ENCODE data around the gene ZNF318. TPM values are rescaled to one million over a fixed set of nuclear protein-coding genes. Genes with fewer than 3 reads are reported as not detected.
A peak's percentile ranks its signal among the peaks of the same experiment; 100 is the strongest.
"Not testable (repeated sequence)": the region's sequence is repeated elsewhere in the genome, so short reads cannot be mapped to it uniquely, and the experiment has no call there.

The ZNF318 gene
- total RNA-seq, 1 donor from 2014 or later = 18.3 TPM

DNA sequence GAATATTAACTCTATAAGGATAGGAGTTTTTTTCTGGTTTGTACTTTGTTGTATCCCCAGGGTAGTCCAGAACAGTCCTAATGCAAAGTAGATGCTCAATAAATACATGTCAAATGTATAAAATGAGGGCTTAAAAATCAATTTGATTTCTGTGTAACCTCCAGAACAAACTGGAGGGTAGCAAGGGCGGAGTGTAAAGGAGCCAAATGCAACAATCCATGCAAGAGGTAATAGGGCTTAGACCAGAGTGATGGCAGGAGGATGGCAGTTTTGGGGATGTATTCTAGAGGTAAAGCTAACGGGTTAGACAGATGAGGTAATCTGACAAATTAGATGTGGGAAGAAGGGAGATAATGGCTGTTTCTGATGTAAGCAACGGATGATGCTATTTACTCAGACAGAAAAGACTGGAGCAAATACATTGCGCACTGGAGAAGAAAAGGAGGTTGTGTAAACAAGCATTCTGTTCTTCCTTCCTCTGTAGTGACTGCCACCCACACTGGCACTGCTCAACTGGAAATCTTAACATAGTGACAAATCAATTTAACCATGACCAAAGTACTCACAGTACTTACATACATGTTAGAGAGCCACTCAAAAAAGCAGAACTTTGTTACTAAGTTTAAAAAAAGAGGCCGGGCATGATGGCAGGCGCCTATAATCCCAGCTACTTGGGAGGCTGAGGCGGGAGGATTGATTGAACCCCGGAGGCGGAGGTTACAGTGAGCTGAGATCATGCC, 2.0 kb downstream of the ZNF318 start:
- Histone ChIP-seq H3K9me3 (no peaks in the 10 kb centered on the region), H3K27ac (no peak overlapping the region), H3K27me3 (ENCODE audit: low read depth) (no peaks in the 10 kb centered on the region), H3K36me3 (peaks cover 29% of the 10 kb centered on the region), H3K4me1 (peaks cover 22% of the 10 kb centered on the region), H3K4me3 (peak overlapping the region; percentile 74)
- intact Hi-C loops (cut with DNase I) = no loop called here
- ATAC-seq = no peak
- DNase-seq = no peak
- TF ChIP-seq CTCF (IDR thresholded peaks at IDR 0.05) = no peak

DNA sequence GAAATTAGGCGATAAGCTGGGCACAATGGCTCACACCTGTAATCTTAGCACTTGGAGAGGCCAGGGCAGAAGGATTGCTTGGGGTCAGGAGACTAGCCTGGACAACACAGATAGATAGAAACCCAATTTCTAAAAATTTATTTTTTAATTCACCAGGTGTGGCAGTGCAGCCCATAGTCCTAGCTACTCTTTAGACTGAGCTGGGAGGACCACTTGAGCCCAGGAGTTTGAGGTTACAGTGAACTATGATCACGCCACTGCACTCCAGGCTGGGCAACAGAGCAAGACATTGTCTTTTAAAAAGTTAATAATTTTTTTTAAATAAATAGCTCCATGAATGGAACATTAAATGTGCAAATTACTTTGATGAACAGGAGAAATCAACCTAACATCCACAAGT, 8.2 kb downstream of the ZNF318 start:
- no peak for DNase-seq
- ATAC-seq = no peak
- Histone ChIP-seq H3K27me3 (ENCODE audit: low read depth) (no peaks in the 10 kb centered on the region), H3K36me3 (peaks cover 76% of the 10 kb centered on the region), H3K27ac (no peak overlapping the region), H3K9me3 (no peaks in the 10 kb centered on the region), H3K4me3 (no peak overlapping the region), H3K4me1 (no peaks in the 10 kb centered on the region)
- no peak for TF ChIP-seq CTCF (IDR thresholded peaks at IDR 0.05)
- intact Hi-C loops (cut with DNase I) = no loop called here

DNA sequence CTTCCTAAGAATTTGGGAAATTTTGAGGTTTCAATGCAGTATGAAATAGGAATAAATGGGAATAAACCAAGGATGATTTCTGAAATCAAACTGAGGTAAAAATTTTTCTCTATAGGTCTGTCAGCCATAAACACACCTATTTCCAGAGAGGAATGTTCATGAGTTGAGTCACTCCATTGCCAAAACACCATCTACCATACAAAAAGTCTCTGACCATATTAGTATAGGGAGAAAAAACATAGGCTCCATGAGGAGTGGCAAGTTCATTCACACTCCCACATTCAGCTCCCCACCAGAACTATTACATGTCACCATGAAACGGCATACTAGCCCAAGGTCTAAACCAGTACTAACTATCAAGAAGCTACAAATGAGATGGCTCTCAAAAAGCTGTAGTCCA, 9.6 kb downstream of the ZNF318 start:
- no peak for ATAC-seq
- no peak overlapping the region for H3K27ac ChIP-seq
- H3K9me3 ChIP-seq = no peaks in the 10 kb centered on the region
- intact Hi-C loops (cut with DNase I) = no loop called here
- H3K36me3 ChIP-seq = peaks cover 86% of the 10 kb centered on the region
- no peak for DNase-seq
- no peak overlapping the region for H3K4me3 ChIP-seq
- H3K4me1 ChIP-seq = no peaks in the 10 kb centered on the region
- TF ChIP-seq CTCF (IDR thresholded peaks at IDR 0.05) = no peak
- no peaks in the 10 kb centered on the region for H3K27me3 ChIP-seq (ENCODE audit: low read depth)

- Histone ChIP-seq H3K4me1 (no peaks in the 10 kb centered on the region), H3K36me3 (peaks cover 86% of the 10 kb centered on the region), H3K9me3 (no peaks in the 10 kb centered on the region), H3K4me3 (no peak overlapping the region), H3K27ac (no peak overlapping the region), H3K27me3 (ENCODE audit: low read depth) (no peaks in the 10 kb centered on the region)
- intact Hi-C loops (cut with DNase I) = no loop called here
- ATAC-seq = no peak
- DNase-seq = no peak
- no peak for TF ChIP-seq CTCF (IDR thresholded peaks at IDR 0.05)
These were observed 10.1 kb downstream of the ZNF318 start for GRCh38 chr6:43359381-43359780.

DNA sequence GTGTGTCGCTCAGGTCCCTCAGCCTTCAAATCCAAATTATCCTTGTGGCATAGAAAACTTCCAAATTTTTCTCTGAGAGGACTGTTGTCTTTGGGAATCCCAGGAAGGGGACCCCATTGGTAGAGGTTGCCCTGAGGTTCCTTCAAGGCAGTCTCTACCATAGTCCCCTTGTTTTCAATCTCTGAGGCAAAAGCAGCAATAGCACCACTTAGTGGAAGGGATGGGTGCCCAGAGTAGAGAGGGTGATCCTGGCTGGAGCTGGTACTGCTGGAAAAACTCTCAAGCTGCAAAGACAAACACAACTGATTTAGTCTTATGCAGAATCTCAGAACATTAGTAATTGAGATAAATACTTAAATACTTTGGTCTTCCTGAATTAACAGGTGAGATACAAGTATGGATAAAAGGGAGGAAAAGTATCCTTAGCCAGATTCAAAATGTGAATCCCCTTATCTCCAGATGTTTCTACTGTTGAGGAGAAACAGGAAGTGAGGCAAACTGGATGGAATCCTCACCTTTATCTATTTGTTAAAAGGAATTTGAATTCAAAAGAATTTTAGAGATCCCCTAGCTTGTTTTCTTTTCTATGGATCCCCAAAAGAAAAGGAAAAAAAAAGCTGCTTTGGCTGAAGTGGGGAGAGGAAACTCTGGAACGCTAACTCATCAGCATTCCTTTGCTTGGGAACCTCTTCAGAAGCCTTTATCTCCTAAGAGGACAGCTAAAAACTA, 13.4 kb downstream of the ZNF318 start:
- Histone ChIP-seq H3K9me3 (no peaks in the 10 kb centered on the region), H3K4me1 (no peaks in the 10 kb centered on the region), H3K36me3 (peaks cover 65% of the 10 kb centered on the region), H3K4me3 (no peak overlapping the region), H3K27ac (no peak overlapping the region), H3K27me3 (ENCODE audit: low read depth) (no peaks in the 10 kb centered on the region)
- no peak for ATAC-seq
- no peak for TF ChIP-seq CTCF (IDR thresholded peaks at IDR 0.05)
- intact Hi-C loops (cut with DNase I) = no loop called here
- no peak for DNase-seq

- H3K4me1 ChIP-seq; H3K4me3 ChIP-seq; H3K27me3 ChIP-seq (ENCODE audit: low read depth); intact Hi-C loops (cut with DNase I); DNase-seq; ATAC-seq; H3K27ac ChIP-seq; H3K9me3 ChIP-seq: not testable (repeated sequence)
- H3K36me3 ChIP-seq = peaks cover 65% of the 10 kb centered on the region
These were observed 17.5 kb downstream of the ZNF318 start for GRCh38 chr6:43351951-43352350.
